GM21515 (cell line): ENCODE results near the gene ADAMTS9.

Experiments
- ATAC-seq: cut with Tn5 transposase; IDR thresholded peaks from one replicate; pipeline ENCODE4 v1.9.1; 2021; ENCODE audit not compliant: unreplicated experiment

Gene ADAMTS9, protein sequence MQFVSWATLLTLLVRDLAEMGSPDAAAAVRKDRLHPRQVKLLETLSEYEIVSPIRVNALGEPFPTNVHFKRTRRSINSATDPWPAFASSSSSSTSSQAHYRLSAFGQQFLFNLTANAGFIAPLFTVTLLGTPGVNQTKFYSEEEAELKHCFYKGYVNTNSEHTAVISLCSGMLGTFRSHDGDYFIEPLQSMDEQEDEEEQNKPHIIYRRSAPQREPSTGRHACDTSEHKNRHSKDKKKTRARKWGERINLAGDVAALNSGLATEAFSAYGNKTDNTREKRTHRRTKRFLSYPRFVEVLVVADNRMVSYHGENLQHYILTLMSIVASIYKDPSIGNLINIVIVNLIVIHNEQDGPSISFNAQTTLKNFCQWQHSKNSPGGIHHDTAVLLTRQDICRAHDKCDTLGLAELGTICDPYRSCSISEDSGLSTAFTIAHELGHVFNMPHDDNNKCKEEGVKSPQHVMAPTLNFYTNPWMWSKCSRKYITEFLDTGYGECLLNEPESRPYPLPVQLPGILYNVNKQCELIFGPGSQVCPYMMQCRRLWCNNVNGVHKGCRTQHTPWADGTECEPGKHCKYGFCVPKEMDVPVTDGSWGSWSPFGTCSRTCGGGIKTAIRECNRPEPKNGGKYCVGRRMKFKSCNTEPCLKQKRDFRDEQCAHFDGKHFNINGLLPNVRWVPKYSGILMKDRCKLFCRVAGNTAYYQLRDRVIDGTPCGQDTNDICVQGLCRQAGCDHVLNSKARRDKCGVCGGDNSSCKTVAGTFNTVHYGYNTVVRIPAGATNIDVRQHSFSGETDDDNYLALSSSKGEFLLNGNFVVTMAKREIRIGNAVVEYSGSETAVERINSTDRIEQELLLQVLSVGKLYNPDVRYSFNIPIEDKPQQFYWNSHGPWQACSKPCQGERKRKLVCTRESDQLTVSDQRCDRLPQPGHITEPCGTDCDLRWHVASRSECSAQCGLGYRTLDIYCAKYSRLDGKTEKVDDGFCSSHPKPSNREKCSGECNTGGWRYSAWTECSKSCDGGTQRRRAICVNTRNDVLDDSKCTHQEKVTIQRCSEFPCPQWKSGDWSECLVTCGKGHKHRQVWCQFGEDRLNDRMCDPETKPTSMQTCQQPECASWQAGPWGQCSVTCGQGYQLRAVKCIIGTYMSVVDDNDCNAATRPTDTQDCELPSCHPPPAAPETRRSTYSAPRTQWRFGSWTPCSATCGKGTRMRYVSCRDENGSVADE (N-terminal part only)

DNA sequence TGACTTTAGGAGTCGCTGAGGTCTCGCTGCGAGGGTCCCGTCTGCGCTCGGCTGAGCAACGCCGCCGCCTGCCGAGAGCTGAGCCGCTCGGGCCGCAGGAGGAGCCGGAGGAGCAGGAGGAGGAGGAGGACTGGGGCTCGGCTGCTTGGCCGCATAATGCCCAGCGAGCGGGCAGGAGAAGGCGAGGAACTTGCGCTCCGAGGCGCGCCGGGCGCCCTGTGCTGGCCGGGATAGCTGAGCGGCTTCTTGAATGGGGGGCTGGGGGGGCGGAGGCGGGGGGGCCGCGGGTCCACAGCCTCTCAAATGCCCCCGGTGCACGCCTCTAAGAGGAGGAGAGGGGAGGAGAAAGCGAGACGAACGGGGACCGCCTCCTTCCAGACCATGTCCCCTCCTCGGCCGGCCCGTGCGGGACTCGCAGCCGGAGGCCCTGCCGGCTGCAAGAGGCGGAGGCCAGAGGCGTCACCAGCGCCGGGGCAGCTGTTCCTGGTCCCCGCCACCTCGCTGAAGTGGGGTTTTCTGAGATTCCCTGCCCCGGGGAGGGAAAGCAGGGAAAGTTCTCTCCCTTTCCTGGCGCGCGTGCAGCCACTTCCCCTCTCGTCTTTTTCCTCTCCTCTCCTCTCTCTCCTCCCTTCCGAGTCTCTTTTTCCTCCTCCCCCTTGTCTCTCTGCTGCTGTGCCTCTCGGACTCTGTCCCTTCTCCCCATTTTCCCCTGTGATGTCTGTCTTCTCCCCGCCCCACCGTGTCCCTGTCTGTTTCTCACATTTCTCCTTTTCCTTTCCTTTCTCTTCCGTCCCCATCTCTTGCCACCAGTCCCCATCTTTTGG lies at the start of gene ADAMTS9:
Gene ADAMTS9 (minus strand): TSS at position 220 of the 824 bp plus-strand sequence. CDS start 343 bp downstream, outside the sequence.
- ATAC-seq, result no peak

DNA sequence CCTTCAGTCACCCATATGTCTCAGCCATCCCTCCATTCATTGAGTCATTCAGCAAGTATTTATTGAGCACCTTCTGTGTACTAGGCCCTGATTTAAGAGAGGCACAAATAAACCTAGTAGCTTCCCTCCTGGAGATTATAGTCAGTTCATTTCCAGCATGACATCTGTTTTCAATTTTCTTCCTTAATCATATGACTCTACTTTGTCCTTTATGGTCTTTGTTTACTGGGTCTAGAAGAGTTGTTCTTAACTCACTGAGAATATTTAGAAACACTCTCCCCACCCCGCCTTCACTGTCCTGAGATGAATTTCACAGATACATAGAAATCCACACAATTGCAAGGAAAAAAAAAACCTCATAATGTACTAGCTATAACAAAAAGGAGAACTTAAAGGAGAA lies 44.8 kb upstream of the ADAMTS9 start:
- ATAC-seq, result no peak

DNA sequence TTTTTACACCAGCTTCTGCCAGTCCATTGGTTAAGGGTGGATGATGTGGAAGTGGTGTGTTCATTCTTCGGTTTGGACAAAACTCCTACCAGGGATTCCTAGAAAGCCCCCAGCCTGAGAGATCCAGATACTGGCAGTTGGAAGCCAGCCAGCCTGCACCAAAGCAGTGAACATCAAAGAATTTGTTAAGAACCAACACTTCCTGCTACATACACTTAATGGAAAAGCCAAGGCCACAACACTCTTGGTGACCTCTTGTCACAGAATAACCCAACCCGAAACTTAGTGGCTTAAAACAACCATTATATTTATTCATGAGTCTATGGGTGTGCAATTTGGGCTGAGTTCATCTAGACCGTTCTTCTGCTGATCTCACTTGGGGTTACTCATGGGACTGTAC lies 42.9 kb upstream of the ADAMTS9 start:
- ATAC-seq, result no peak

DNA sequence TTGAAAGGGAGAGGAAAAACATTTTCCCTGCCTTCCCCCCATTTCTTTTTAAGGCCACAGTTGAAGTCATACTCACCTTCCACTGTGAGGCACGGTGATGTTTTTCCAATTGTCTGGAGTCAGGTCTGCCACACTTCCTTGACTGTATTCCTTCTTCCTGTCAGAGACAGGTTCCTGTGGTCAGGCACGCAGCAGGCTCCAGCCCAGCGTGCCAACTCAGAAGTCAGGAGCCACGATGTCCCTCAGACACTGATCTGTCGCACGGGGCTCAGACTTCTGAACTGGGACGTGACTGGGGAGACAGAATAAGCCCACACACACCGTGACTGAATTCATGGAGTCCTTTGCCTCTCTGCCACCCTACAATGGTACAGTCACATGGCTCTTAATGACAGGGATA lies 41.2 kb upstream of the ADAMTS9 start:
- ATAC-seq, result no peak

DNA sequence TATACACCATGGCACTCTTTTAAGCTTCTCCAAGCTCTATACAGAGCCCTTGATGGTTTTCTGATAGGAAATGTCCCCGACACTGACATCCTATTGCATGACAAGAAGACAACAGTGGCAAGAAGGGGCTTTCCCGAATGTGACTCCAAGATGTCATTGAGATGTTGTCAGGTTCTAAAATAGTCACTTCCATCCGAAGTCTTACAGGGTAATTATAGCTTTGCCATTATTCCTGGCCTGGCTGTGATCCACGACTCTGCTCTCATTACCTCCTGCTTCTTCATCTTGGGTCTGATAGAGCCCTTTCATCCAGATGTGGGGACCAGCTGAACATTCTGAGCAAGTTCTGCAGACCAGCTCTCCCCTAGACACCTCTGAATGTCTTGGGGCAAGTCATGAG lies 40.6 kb upstream of the ADAMTS9 start:
- ATAC-seq, result no peak

DNA sequence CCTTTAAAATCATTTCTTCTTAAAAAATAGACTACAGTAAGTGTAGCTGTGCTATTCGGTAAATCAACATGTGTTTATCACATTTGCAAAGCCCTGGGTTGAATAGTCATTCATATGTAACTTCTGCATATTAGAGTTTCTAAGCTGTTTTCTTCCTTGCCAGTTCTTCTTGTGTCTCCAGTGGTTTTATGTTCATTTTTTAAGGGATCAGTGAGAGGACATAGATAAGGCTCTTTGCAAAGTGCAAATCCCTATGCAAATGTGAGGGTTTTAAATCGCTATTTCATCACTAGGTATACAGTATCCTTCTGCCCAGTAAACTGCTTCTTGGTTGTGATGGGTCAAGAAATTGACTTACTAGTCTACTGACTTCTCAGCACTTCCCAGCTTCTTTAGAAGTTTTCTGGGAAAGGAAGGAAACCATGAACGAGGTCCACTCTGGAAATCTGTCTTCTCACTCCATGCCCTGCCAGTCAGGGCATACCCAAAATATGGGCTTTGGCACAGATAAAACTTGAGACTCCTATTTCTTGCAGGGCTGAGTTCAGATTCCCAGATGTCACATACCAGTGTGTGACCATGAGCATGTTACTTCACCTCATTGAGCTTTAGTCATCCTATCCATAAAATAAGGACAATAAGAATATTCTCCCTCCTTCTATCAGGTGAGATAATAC lies 38.8 kb upstream of the ADAMTS9 start:
- ATAC-seq, result no peak

DNA sequence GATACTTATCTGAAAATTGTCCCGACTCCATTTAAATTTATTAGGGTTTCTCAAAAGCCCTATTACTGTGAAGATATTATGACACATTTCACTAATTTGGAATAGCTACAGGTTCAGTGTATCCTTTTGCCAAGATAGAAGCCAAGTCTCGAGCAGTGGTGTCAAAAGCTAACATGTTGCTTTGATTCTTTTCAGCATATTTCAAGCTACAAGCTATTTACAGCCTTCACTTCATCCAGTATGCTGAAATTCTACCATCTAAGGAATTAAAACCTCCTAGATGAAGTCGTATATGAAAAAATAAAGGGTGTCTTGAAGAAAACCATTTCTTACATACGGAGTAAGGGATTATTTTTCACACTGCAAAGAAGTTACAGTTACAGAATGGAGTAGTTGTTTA lies 31.2 kb upstream of the ADAMTS9 start:
- no peak for ATAC-seq

DNA sequence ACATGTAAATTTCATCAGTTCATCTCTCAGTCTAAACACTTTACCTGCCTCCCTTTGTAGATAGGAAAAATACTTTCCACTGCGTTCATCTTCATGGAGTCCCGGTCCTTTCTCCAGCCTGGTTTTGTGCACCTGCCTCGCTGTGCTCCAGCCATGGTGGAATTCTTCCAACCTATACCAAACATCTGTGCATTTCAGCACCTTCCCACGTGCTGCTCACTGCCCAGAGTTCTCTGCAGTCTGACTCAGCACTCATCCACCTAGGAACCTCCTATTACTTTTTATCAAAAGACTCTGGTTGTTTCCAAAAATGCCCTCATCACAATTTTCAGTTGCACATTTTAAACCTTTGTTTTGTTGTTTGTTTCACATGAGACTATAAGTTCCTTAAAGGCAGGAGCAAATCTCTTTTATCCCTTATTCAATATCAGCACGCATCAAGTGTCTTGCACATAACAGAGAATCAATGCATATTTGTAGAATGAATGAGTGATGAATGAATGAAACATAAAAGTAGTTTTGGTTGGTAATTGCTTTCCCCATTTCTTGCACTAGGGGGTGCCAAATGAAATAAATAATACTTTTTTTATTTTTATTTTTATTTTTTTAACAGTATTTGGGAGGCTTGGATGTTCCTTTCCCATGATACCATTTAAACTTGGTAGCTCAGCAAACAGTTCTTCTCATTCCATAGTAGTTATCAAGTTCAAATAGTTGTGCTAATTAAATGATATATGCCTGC lies 30.2 kb upstream of the ADAMTS9 start:
- ATAC-seq, result no peak

DNA sequence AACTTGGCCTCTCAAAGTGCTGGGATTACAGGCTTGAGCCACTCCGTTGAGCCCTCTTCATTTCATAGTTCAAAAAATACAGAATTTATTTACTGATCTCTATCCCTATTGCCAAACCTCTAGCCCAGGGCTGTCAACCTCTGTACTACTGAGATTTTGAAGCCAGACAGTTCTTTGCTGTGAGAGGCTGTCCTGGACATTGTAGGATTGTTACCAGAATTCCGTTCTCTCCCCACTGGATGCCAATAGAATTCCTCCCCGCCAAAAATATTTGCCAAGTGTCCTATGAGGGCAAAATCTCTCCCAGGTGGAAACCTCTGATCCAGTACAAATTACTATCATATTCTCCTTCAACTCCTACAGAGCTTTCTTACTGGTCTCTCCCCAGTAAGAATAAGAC lies 29.6 kb upstream of the ADAMTS9 start:
- ATAC-seq, result no peak

DNA sequence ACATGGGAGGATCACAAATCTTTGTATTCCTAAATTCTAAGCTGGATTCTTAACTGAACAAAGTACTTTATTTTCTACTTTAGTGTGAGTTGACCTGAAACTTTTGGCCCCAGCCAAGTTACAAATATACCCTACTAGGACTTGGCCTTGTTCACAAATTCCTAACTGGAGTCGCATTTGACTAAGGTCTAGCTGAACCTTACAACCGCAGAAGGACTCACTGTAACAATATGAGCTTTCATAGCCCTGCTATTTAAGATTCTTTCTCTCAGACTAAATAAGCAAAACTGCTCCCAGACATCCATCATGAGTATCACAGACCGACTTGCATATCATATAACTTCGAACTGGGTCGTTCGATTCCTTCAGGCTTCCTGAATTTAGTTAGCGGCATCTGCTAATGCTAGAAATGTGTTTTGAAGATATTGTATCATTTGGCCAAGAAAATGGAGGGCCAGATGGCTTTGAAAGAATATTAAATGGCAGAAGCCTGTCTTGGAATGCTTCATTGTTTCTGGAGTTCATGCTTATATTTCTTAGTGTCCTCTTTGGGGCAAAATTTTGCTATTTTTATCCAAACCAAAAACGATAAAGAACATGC lies 28.4 kb upstream of the ADAMTS9 start:
- no peak for ATAC-seq

DNA sequence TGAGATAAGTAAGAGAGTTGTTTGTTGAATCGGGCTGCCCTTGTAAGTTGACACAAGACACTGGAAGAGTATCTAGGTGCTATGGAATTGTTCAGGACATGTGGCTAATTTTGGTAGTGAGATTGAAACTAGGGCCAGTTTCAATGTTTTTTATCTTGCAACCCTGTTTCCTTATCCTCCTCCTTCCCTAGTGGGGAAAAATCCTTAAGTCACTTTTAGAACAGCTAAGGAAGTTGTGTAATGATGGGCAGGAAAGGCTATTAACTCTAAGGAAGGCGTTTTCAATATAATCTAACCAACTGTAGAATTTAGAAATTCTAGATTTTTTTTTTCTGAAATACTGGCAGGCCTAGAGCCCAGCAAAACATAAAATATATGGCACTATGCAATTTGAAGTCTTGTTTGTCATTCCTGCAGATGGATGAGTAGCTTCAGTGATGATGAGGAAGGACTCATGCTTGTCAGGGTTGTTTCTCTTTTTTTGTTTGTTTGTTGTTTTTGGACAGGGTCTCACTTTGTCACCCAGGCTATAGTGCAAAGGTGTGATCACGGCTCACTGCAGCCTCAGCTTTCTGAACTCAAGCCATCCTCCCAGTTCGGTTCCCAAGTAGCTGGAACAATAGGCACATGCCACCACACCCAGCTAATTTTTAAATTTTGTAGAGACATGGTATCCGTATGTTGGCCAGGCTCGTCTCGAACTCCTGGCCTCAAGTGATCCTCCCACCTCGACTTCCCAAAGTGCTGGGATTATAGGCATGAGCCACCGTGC lies 27.6 kb upstream of the ADAMTS9 start:
- ATAC-seq, result no peak

DNA sequence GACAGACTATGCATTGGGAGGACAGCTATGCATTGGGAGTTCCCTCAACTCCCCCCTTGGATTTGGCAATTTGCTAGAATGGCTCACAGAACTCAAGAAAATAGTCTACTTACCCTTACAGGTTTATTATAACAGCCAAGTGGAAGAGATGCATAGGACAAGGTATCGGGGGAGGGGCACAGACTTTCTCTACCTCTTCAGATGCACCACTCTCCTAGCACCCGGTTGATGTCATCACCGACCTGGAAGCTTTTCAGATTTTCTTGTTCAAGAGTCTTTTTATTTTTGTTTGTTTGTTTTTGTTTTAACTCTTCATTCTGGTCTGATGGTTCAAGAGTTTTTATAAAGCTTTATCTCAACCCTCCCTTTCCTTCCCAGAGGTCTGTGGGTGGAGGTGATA lies 20.7 kb upstream of the ADAMTS9 start:
- no peak for ATAC-seq

DNA sequence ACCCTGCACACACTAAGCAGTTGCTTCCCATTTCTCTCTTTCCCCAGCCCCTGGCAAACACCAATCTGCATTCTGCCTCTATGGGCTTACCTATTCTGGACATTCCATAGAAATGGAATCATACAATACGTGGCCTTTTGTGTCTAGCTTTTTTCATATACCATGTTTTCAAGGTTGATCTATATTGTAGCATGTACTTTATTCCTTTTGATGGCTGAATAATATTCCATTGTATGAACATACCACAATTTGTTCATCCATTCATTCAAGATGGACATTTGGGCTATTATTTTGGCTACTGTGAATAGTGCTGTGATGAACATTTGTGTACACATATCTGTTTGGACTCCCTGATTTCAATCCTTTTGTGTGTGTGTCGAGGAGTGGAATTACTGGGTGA lies 18.1 kb upstream of the ADAMTS9 start:
- ATAC-seq, result no peak

DNA sequence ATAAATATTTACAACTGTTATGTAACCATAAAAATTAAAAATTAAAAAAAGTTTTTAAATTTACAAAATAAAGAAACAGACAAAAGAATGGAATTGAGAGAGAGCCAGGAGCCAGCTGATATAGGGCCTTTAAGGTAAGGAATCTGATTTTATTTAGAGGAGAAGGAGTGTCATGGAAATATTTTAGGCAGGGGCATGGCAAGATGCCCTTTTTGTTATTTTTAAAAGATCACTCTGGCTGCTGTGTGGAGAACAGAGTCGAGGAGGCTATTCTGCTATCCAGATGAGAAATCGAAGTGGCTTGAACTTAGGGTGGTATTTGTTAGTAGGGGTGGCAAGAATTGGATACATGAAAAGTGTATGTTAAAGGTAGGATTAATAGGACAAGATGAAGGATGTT lies 9.1 kb upstream of the ADAMTS9 start:
- ATAC-seq, result no peak

DNA sequence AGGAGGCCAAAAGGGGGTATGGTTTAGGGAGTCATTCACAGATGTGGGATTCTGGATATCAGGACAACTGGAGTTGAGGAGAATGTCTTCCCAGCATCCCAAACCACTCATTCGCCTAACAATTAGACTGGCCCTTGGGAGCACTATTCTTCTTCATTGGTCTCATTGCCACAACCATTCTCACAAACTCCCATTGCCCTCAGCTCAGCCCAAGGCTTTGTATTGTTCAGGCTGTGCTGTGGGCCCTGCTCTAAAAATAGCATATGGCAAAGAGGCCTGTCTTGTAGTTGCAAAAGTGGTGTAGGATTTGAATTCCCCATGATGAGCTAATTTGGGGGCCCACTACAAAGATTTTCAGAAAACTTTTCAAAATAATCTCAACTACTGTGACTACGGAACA lies 6.3 kb upstream of the ADAMTS9 start:
- no peak for ATAC-seq

DNA sequence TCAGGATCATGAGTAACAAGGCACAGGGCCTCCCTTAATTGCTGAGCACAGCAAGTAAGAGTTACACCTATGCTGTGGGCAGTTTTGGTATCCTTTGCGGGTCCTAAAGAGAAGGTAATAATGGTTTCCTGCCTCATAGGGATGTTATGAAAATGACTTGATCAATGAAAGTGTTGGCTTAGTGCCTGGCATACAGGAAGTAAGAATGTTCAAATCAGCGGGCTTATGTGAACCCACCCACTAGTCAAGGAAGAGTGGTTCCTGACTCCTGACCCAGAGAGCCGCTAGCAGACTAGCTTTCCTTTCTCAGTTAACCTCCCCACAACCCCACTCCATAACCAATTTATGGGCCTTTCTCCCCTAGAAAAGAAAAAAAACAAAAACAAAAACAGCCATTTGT lies 5.2 kb upstream of the ADAMTS9 start:
- ATAC-seq, result no peak

DNA sequence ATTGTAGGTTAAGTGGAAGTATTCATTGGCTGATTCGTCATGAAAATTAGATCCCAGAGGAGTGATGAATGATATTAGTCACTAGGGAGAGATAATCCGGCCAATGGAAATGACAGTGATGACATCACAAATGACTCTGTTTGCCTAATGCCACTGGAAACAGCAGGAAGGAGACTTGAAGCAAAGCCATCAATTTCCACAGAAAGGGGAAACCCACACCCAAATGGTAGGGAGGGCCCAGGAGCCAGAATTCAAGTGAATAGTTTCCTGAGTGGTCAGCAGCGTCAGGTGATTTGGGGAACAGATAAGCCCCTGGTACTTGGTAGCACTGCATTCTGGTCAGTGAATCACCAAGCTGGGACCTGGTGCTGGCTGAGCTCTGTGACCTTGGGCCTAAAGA lies 3.3 kb upstream of the ADAMTS9 start:
- ATAC-seq, result no peak

DNA sequence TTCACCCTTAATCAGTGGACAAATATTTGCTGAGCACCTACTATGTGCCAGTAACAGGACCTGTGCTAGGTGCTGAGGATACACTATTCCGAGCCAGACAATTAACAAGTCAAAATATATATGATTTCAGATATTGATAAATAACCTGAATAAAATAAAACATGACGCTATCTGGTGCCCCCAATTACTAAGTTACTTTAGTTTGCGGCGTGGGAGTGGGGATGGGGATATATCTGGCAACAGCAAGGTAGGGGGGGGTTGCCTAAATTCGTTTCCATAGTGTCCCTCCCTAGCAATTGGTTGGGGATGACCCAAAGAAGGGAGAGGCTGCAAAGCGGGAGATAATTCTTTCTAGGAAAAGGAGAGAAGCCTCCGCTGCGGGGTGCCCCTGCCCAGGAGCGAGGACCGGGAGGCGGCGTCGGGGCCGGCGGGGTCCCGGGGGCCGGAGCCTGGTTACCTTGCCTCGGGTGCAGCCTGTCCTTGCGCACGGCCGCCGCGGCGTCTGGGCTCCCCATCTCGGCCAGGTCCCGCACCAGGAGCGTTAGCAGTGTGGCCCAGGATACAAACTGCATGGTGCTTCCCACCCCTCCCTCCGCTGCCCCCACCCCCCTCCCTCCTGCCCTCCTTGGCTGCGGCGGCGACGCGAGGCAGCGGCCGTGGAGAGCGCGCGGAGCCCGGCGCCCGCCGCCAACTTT lies 567 bp downstream of the ADAMTS9 start:
- ATAC-seq, result no peak
